Measurements from ENCODE around the gene PTPRA.

PTPRA gene

DNA sequence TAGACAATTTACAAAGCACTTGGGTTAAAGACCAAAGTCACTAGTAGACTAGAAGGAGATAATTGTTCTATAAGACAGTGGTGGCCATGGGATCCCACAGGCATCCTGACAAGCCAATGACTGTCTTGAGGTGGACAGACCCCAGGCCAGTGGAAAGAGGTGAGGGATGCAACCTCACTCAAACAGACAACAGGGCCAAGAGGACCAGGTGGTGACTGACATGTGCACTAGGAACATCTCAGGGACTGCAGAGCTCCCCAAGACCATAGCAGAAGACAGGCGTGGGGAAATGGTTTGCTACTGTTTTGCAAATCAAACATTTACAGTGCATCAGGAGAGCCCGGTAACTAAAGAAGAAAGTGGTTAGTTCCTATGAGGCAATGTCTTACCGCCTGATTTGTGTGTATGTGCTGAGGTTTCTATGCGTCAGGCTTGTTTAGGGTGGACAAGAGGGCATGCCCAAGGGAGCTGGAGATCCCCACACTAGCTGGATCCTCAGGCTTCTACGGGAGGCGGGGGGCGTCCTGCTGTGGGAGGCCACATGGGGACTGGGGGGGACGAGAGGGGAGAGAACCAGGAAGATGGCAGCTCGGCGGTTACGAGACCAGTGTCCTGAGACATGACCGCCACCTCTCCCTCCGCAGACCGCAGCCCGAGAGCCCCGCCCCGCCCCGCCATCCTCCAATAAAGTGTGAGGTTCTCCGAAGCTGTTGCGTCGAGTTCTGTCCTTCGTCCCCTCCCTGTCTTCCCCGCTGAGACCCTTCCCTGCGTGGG is 171.9 kb downstream of the PTPRA start:
- Histone ChIP-seq H3K4me3 (replicated peaks; ENCODE audit: insufficient read depth, low read length) (peak overlapping the region; percentile 79), H3K27me3 (ENCODE audit: insufficient read depth, poor library complexity, severe bottlenecking) (no peaks in the 10 kb centered on the region), H3K27ac (replicated peaks) (peak overlapping the region; percentile 95)
- TF ChIP-seq CTCF (IDR thresholded peaks at IDR 0.05; ENCODE audit: insufficient read depth, low read length) = no peak
- TF ChIP-seq POLR2AphosphoS5 (IDR thresholded peaks at IDR 0.05; ENCODE audit: low read depth) = no peak
- TF ChIP-seq, protein P1, sequence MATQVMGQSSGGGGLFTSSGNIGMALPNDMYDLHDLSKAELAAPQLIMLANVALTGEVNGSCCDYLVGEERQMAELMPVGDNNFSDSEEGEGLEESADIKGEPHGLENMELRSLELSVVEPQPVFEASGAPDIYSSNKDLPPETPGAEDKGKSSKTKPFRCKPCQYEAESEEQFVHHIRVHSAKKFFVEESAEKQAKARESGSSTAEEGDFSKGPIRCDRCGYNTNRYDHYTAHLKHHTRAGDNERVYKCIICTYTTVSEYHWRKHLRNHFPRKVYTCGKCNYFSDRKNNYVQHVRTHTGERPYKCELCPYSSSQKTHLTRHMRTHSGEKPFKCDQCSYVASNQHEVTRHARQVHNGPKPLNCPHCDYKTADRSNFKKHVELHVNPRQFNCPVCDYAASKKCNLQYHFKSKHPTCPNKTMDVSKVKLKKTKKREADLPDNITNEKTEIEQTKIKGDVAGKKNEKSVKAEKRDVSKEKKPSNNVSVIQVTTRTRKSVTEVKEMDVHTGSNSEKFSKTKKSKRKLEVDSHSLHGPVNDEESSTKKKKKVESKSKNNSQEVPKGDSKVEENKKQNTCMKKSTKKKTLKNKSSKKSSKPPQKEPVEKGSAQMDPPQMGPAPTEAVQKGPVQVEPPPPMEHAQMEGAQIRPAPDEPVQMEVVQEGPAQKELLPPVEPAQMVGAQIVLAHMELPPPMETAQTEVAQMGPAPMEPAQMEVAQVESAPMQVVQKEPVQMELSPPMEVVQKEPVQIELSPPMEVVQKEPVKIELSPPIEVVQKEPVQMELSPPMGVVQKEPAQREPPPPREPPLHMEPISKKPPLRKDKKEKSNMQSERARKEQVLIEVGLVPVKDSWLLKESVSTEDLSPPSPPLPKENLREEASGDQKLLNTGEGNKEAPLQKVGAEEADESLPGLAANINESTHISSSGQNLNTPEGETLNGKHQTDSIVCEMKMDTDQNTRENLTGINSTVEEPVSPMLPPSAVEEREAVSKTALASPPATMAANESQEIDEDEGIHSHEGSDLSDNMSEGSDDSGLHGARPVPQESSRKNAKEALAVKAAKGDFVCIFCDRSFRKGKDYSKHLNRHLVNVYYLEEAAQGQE (IDR thresholded peaks at IDR 0.05; ENCODE audit: insufficient replicate concordance, low read depth) = peak; percentile 17
- peak in 1 of 2 experiments; percentile 91 for DNase-seq (ENCODE audit: low read depth in 1 of 2, low spot score in 1 of 2)

DNA sequence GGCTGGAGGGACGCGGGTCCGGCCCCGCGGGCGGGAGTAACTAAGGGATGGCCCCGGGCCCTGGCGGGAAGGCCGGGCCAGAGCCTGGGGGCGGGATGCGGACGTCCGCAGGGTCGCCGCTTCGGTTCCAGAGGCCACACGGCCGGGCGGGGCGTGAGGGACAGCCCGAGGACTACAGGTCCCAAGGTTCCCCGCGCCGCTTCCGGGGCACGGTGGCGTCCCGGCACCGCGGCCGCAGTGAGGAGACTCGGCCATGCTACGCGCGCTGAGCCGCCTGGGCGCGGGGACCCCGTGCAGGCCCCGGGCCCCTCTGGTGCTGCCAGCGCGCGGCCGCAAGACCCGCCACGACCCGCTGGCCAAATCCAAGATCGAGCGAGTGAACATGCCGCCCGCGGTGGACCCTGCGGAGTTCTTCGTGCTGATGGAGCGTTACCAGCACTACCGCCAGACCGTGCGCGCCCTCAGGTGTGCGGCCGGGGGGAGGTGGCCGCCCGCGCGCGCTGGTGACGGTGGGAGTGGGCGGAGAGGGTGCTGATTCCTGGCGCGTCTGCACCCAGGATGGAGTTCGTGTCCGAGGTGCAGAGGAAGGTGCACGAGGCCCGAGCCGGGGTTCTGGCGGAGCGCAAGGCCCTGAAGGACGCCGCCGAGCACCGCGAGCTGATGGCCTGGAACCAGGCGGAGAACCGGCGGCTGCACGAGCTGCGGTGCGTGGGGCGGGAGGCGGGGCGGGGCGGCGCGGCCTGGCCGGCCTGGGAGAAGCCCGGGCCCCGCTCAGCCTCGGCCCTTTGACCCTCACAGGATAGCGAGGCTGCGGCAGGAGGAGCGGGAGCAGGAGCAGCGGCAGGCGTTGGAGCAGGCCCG is 172.8 kb downstream of the PTPRA start, which contains the start of gene MRPS26:
MRPS26 (plus strand) TSS at position 237 of the 861 bp plus-strand sequence; CDS start at position 254, 17 bp downstream.
- TF ChIP-seq SPI1 (IDR thresholded peaks at IDR 0.05; ENCODE audit: borderline replicate concordance, low read depth) (no peak), GABPA (IDR thresholded peaks at IDR 0.05; ENCODE audit: low read depth) (peak; percentile 74), POLR2AphosphoS5 (IDR thresholded peaks at IDR 0.05; ENCODE audit: low read depth) (peak; percentile 6; the same call in 1 of the 2 replicates), CTCF (IDR thresholded peaks at IDR 0.05; ENCODE audit: insufficient read depth, low read length) (no peak)
- TF ChIP-seq, protein P1 (IDR thresholded peaks at IDR 0.05; ENCODE audit: insufficient replicate concordance, low read depth) = peak; percentile 6
- peak within 1 kb of the TSS; percentile 95 for H3K27ac ChIP-seq (replicated peaks)

DNA sequence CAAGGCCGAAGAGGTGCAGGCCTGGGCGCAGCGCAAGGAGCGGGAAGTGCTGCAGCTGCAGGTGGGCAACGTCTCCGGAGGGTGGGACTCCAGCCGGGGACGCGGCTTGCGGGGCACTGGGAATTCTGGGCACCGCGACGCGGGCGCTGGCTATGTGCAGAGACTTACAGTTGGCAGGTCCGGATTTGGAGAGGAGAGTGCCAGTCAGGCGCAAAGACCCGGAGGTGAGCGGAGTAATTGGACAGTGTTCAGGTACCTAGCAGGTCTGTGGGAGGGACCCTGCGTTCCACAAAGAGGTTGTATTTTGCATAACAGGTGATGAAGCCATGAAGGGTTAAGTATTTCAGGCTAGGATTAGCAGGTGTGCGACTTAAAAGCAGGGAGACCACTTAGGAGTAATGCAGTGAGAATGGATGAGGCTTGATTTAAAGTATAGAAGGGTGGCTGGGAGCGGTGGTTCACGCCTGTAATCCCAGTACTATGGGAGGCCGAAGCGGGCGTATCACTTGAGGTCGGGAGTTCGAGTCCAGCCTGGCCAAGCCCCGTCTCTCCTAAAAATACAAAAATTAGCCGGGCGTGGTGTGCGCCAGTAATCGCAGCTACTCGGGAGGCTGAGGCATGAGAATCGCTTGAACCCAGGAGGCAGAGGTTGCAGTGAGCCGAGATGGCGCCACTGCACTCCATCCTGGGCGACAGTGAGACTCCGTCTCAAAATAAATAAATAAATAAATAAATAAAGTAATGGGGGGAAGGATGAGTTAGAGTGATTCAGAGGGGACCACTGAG is 173.6 kb downstream of the PTPRA start:
- H3K27me3 ChIP-seq (ENCODE audit: insufficient read depth, poor library complexity, severe bottlenecking) = no peaks in the 10 kb centered on the region
- peak overlapping the region; percentile 95 for H3K27ac ChIP-seq (replicated peaks)
- H3K4me3 ChIP-seq (replicated peaks; ENCODE audit: insufficient read depth, low read length) = peak overlapping the region; percentile 79
- peak in 1 of 2 experiments; percentile 24 for DNase-seq (ENCODE audit: low read depth in 1 of 2, low spot score in 1 of 2)
- TF ChIP-seq, protein P1 (IDR thresholded peaks at IDR 0.05; ENCODE audit: insufficient replicate concordance, low read depth) = no peak
- no peak for TF ChIP-seq POLR2AphosphoS5 (IDR thresholded peaks at IDR 0.05; ENCODE audit: low read depth)
- no peak for TF ChIP-seq GABPA (IDR thresholded peaks at IDR 0.05; ENCODE audit: low read depth)
- TF ChIP-seq CTCF (IDR thresholded peaks at IDR 0.05; ENCODE audit: insufficient read depth, low read length) = no peak
- no peak for TF ChIP-seq SPI1 (IDR thresholded peaks at IDR 0.05; ENCODE audit: borderline replicate concordance, low read depth)

More for the DNA sequence above, 172.8 kb downstream of the PTPRA start, which contains the start of gene MRPS26:
- peak; percentile 82 to 89 for DNase-seq (ENCODE audit: low read depth in 1 of 2, low spot score in 1 of 2)
- H3K4me3 ChIP-seq (replicated peaks; ENCODE audit: insufficient read depth, low read length) = peak within 1 kb of the TSS; percentile 79
- H3K27me3 ChIP-seq (ENCODE audit: insufficient read depth, poor library complexity, severe bottlenecking) = no peaks in the 10 kb centered on the region
